Measurements from ENCODE around the gene NR6A1. TPM values are rescaled to one million over a fixed set of nuclear protein-coding genes. Genes with fewer than 3 reads are reported as not detected.
A peak's percentile ranks its signal among the peaks of the same experiment; 100 is the strongest.

The NR6A1 gene
- total RNA-seq, 1 donor from 2014 or later: 1.2 TPM

- no peak overlapping the region for H3K27ac ChIP-seq
- H3K36me3 ChIP-seq: no peaks in the 10 kb centered on the region
- intact Hi-C loops (cut with DNase I): no loop called here
- no peak for TF ChIP-seq POLR2AphosphoS5 (IDR thresholded peaks at IDR 0.05; ENCODE audit: insufficient read depth in 1 of 2, low read depth in 1 of 2)
- H3K4me1 ChIP-seq: peaks cover 9% of the 10 kb centered on the region
- no peak for DNase-seq (ENCODE audit: extremely low spot score in 2 of 2)
- H3K4me3 ChIP-seq: no peak overlapping the region
- no peaks in the 10 kb centered on the region for H3K27me3 ChIP-seq
- no peaks in the 10 kb centered on the region for H3K9me3 ChIP-seq
Observed at GRCh38 chr9:124478354-124478753, 292.8 kb downstream of the NR6A1 start.

- no peak for DNase-seq (ENCODE audit: extremely low spot score in 2 of 2)
- Histone ChIP-seq H3K36me3 (no peaks in the 10 kb centered on the region), H3K9me3 (no peaks in the 10 kb centered on the region), H3K4me3 (peak overlapping the region in 1 of 2 donors; percentile 26), H3K27ac (no peak overlapping the region), H3K4me1 (peaks cover 9% of the 10 kb centered on the region), H3K27me3 (no peaks in the 10 kb centered on the region)
- TF ChIP-seq POLR2A (IDR thresholded peaks at IDR 0.05) (no peak), CTCF (IDR thresholded peaks at IDR 0.05) (no peak), POLR2AphosphoS5 (IDR thresholded peaks at IDR 0.05; ENCODE audit: insufficient read depth in 1 of 2, low read depth in 1 of 2) (no peak)
- intact Hi-C loops (cut with DNase I): no loop called here
Observed at GRCh38 chr9:124477648-124478285, 293.3 kb downstream of the NR6A1 start.

GRCh38 chr9:124477211-124477647, 293.9 kb downstream of the NR6A1 start:
- no peaks in the 10 kb centered on the region for H3K9me3 ChIP-seq
- H3K4me3 ChIP-seq: peak overlapping the region in 1 of 2 donors; percentile 26
- H3K27ac ChIP-seq: no peak overlapping the region
- DNase-seq (ENCODE audit: extremely low spot score in 2 of 2): no peak
- peaks cover 9% of the 10 kb centered on the region for H3K4me1 ChIP-seq
- intact Hi-C loops (cut with DNase I): no loop called here
- TF ChIP-seq POLR2A (IDR thresholded peaks at IDR 0.05) (no peak), CTCF (IDR thresholded peaks at IDR 0.05) (no peak), POLR2AphosphoS5 (IDR thresholded peaks at IDR 0.05; ENCODE audit: insufficient read depth in 1 of 2, low read depth in 1 of 2) (no peak)
- no peaks in the 10 kb centered on the region for H3K36me3 ChIP-seq
- no peaks in the 10 kb centered on the region for H3K27me3 ChIP-seq

GRCh38 chr9:124475868-124476690, 295.0 kb downstream of the NR6A1 start:
- Histone ChIP-seq H3K27ac (no peak overlapping the region), H3K9me3 (no peaks in the 10 kb centered on the region), H3K4me3 (no peak overlapping the region), H3K36me3 (no peaks in the 10 kb centered on the region), H3K4me1 (peaks cover 9% of the 10 kb centered on the region), H3K27me3 (no peaks in the 10 kb centered on the region)
- DNase-seq (ENCODE audit: extremely low spot score in 2 of 2): no peak
- intact Hi-C loops (cut with DNase I): no loop called here
- no peak for TF ChIP-seq POLR2A (IDR thresholded peaks at IDR 0.05)
- no peak for TF ChIP-seq CTCF (IDR thresholded peaks at IDR 0.05)
- TF ChIP-seq POLR2AphosphoS5 (IDR thresholded peaks at IDR 0.05; ENCODE audit: insufficient read depth in 1 of 2, low read depth in 1 of 2): no peak

- H3K27me3 ChIP-seq: no peaks in the 10 kb centered on the region
- TF ChIP-seq CTCF (IDR thresholded peaks at IDR 0.05) (no peak), POLR2A (IDR thresholded peaks at IDR 0.05) (no peak)
Observed at GRCh38 chr9:124475158-124475867, 295.8 kb downstream of the NR6A1 start.

More at GRCh38 chr9:124475158-124475867, 295.8 kb downstream of the NR6A1 start:
- Histone ChIP-seq H3K4me1 (peaks cover 9% of the 10 kb centered on the region), H3K36me3 (no peaks in the 10 kb centered on the region), H3K9me3 (no peaks in the 10 kb centered on the region), H3K27ac (no peak overlapping the region), H3K4me3 (no peak overlapping the region)
- no peak for DNase-seq (ENCODE audit: extremely low spot score in 2 of 2)
- intact Hi-C loops (cut with DNase I): no loop called here
